ENCODE data around the gene APOO. TPM values are rescaled to one million over a fixed set of nuclear protein-coding genes. Genes with fewer than 3 reads are reported as not detected.

The APOO gene
- total and polyA plus RNA-seq, 9 donors: 6.0 to 39.5 (median 13.3) TPM

DNA sequence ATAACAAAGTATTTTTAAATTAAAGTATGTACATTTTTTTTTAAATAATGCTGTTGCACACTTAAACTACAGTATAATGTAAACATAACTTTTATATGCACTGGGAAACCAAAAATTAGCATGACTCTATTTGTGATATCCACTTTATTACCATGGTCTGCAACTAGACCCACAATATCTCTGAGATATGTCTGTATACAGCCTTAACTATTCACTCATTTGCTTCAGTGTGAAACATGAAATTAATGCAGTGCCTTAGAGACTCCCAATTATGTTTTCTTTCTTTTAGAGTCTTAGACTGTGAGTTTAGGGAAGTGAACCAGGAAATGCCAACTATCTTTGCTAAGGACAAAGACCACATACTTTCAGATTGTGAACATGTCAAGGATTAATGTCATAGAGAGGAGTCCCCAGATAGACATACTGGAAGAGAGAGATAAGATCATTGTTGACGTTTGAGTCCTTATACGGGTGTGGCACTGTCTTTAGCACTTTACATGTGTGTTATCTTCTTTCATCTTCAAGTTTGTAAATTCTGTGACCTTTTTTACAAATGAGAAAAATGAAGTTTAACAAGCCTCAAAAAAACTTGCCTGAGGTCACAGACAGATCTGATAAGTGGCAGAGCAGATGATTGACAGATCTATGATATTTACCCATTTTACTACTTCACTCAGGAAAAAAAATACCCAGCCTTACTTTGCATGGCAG is 23.3 kb upstream of the APOO start:
- DNase-seq: no peak
- no peaks in the 10 kb centered on the region for H3K27me3 ChIP-seq
- no peaks in the 10 kb centered on the region for H3K36me3 ChIP-seq
- H3K27ac ChIP-seq: no peak overlapping the region
- H3K9me3 ChIP-seq: no peaks in the 10 kb centered on the region
- H3K4me1 ChIP-seq (ENCODE audit: insufficient read depth): no peaks in the 10 kb centered on the region
- no peak overlapping the region for H3K4me3 ChIP-seq
- intact Hi-C loops (cut with DNase I): no loop called here
- TF ChIP-seq EP300 (IDR thresholded peaks at IDR 0.05) (no peak), CTCF (IDR thresholded peaks at IDR 0.05) (no peak), POLR2A (IDR thresholded peaks at IDR 0.05) (no peak)
- 44 to 53% (median 49%) methylated on average over 2 of the region's 2 CpGs for WGBS, 3 donors

DNA sequence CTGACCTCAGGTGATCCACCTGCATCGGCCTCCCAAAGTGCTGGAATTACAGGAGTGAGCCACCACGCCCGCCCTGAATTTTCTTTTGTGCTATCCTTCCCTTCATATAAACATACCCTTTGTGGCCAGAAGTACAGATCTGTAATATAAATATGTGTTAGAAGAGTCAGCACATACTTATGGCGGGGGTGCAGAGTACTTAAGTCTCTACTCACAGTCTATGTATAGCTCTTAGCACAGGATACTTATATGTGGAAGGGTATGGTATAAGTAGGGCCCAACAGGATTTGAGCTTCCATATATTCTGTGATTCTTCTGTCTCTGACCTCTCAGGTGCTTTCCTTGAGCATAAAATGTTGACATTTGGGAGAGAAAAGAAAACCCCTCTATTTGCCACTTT is 18.3 kb upstream of the APOO start:
- intact Hi-C loops (cut with DNase I): no loop called here
- TF ChIP-seq POLR2A (IDR thresholded peaks at IDR 0.05): no peak
- no peak for TF ChIP-seq EP300 (IDR thresholded peaks at IDR 0.05)
- TF ChIP-seq CTCF (IDR thresholded peaks at IDR 0.05): no peak
- no peak overlapping the region for H3K4me3 ChIP-seq
- no peaks in the 10 kb centered on the region for H3K4me1 ChIP-seq (ENCODE audit: insufficient read depth)
- H3K27ac ChIP-seq: no peak overlapping the region
- WGBS, 3 donors: 83 to 91% (median 83%) methylated on average over 4 of the region's 4 CpGs
- no peaks in the 10 kb centered on the region for H3K36me3 ChIP-seq
- H3K27me3 ChIP-seq: no peaks in the 10 kb centered on the region
- no peaks in the 10 kb centered on the region for H3K9me3 ChIP-seq
- DNase-seq: no peak

DNA sequence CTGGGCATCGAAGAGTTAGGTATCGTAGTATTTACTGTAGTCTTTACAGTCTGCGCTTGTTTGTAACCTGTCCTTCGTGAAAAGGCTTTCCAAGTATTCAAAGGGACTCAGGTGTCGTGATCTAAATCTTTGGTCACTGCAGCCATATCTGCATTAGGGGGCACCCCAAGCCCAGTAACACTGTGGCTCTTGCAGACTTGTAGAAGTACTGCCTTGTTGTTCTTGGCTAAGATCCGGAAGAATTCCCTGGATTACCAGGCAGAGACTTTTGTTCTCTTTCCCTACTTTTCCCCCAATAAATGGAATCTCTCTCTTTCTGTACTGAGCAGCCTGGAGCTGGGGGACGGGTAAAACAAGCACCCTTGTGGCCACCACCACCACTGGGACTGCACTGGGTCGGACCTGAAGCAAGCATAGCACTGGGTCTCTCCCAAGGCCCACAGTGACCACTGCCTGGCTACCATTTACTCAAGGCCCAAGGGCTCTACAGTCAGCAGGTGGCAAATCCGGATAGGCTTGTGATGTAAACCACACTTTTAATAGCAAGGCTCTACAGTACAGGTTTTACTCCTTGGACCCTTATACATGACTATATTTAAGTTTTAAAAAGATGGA is 12.1 kb upstream of the APOO start:
- 72 to 75% (median 74%) methylated on average over 9 of the region's 9 CpGs for WGBS, 3 donors
- TF ChIP-seq EP300 (IDR thresholded peaks at IDR 0.05) (no peak), POLR2A (IDR thresholded peaks at IDR 0.05) (no peak), CTCF (IDR thresholded peaks at IDR 0.05) (no peak)
- no peaks in the 10 kb centered on the region for H3K9me3 ChIP-seq

GRCh38 chrX:23919148-23919547 is 11.4 kb upstream of the APOO start:
- Histone ChIP-seq H3K9me3 (no peaks in the 10 kb centered on the region), H3K36me3 (no peaks in the 10 kb centered on the region), H3K4me1 (ENCODE audit: insufficient read depth) (no peaks in the 10 kb centered on the region), H3K4me3 (no peak overlapping the region), H3K27me3 (no peaks in the 10 kb centered on the region), H3K27ac (no peak overlapping the region)
- intact Hi-C loops (cut with DNase I): no loop called here
- DNase-seq: no peak
- TF ChIP-seq CTCF (IDR thresholded peaks at IDR 0.05) (no peak), EP300 (IDR thresholded peaks at IDR 0.05) (no peak), POLR2A (IDR thresholded peaks at IDR 0.05) (no peak)
- 43 to 61% (median 61%) methylated on average over 1 of the region's 1 CpG for WGBS, 3 donors

More for the DNA sequence above, 12.1 kb upstream of the APOO start:
- H3K4me3 ChIP-seq: no peak overlapping the region
- H3K4me1 ChIP-seq (ENCODE audit: insufficient read depth): no peaks in the 10 kb centered on the region
- H3K27ac ChIP-seq: no peak overlapping the region
- H3K27me3 ChIP-seq: no peaks in the 10 kb centered on the region
- H3K36me3 ChIP-seq: no peaks in the 10 kb centered on the region
- no peak for DNase-seq
- intact Hi-C loops (cut with DNase I): no loop called here
